ENCODE data around the gene GEMIN7. TPM values are rescaled to one million over a fixed set of nuclear protein-coding genes. Genes with fewer than 3 reads are reported as not detected.

Gene GEMIN7, protein sequence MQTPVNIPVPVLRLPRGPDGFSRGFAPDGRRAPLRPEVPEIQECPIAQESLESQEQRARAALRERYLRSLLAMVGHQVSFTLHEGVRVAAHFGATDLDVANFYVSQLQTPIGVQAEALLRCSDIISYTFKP
- total RNA-seq: 10 to 100 TPM; 18.8 to 29.8 (median 20.5) TPM

DNA sequence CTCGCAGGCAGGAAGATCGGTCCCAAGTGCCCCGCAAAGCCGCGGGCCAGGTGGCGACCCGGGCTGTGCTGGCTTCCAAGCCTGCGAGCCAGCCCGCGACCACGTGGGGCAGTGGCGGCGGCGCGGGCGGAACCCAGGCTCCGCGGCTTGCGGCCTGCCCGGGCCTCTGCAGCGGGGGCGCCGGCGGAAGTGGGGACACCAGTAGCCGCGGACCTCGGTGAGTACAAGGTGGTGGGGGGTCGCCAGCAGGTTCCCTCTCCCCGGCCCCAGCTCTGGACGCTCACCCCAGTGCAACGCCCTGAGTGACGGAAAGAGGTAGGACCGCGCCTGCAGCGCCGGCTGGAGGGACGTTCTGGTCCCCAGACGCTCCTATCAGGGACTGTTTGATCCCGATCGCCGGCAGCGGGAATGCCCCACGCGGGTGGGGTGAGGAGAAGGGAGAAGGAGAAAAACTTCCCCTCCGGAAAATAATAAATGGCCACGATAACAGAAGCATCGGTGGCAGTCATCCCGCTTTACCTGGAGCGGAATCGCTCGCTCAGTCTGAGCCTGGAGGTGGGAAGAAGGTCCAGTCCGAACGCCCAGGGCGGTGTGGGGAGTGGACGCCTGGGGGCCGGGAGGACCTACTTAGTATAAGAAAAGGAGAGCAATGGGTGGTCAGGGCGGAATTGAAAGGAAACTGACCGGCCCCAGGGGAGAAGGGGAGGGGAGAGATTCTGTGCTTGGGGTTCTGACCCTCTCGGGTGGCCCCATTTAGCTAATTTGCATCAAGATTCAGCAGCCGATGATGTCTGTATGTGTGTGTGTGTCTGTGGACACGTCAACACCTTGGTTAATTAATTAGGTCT lies at the start of gene GEMIN7:
Gene GEMIN7, plus strand, starts transcription at position 198 of the 848 bp plus-strand sequence. CDS start 10,855 bp downstream, outside the sequence.
- TF ChIP-seq POLR2AphosphoS5 (IDR thresholded peaks at IDR 0.05) (peak in 1 of 3 donors; percentile 78), EP300 (IDR thresholded peaks at IDR 0.05) (no peak), POLR2A (IDR thresholded peaks at IDR 0.05) (peak in 1 of 2 donors; percentile 28)
- TF ChIP-seq, protein P1, sequence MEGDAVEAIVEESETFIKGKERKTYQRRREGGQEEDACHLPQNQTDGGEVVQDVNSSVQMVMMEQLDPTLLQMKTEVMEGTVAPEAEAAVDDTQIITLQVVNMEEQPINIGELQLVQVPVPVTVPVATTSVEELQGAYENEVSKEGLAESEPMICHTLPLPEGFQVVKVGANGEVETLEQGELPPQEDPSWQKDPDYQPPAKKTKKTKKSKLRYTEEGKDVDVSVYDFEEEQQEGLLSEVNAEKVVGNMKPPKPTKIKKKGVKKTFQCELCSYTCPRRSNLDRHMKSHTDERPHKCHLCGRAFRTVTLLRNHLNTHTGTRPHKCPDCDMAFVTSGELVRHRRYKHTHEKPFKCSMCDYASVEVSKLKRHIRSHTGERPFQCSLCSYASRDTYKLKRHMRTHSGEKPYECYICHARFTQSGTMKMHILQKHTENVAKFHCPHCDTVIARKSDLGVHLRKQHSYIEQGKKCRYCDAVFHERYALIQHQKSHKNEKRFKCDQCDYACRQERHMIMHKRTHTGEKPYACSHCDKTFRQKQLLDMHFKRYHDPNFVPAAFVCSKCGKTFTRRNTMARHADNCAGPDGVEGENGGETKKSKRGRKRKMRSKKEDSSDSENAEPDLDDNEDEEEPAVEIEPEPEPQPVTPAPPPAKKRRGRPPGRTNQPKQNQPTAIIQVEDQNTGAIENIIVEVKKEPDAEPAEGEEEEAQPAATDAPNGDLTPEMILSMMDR (IDR thresholded peaks at IDR 0.05): no peak

DNA sequence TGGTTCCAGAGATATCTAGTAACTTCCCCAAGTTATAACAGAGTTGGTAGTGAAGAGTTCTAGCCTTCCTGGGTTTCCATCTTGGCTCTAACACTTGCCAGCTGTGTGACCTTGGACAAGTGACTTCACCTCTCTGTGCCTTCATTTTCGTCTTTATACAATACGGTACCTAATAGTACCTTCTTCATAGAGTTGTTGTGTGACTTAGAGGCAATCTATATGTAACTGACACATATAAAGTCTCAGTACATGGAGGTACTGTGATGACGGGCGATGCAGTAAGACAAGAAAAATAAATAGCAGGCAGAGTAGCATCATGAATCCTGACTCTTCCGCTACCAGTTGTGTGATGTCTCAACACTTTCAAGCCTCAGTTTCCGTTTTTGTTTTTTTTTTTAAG lies 48.2 kb upstream of the GEMIN7 start:
- no peak overlapping the region for H3K27ac ChIP-seq
- WGBS: 97% methylated on average over 6 of the region's 6 CpGs
- no peaks in the 10 kb centered on the region for H3K9me3 ChIP-seq
- H3K4me1 ChIP-seq: no peaks in the 10 kb centered on the region
- DNase-seq (ENCODE audit: low spot score in 2 of 2): no peak
- H3K36me3 ChIP-seq: peaks cover 74% of the 10 kb centered on the region
- H3K27me3 ChIP-seq: no peaks in the 10 kb centered on the region
- TF ChIP-seq, protein P1 (IDR thresholded peaks at IDR 0.05): no peak
- no peak for TF ChIP-seq EP300 (IDR thresholded peaks at IDR 0.05)
- no peak for TF ChIP-seq POLR2A (IDR thresholded peaks at IDR 0.05)
- no peak for TF ChIP-seq POLR2AphosphoS5 (IDR thresholded peaks at IDR 0.05)
- H3K4me3 ChIP-seq: no peak overlapping the region

More for the DNA sequence above, at the start of gene GEMIN7:
- H3K27me3 ChIP-seq: no peaks in the 10 kb centered on the region
- peak within 1 kb of the TSS; percentile 82 for H3K27ac ChIP-seq
- peak within 1 kb of the TSS; percentile 92 for H3K4me3 ChIP-seq
- WGBS: under 1% methylated on average over 22 of the region's 61 CpGs
- H3K36me3 ChIP-seq: peaks cover 12% of the 10 kb centered on the region
- peaks cover 54% of the 10 kb centered on the region for H3K4me1 ChIP-seq
- DNase-seq (ENCODE audit: low spot score in 2 of 2): peak in 1 of 2 donors; percentile 89
- H3K9me3 ChIP-seq: no peaks in the 10 kb centered on the region

DNA sequence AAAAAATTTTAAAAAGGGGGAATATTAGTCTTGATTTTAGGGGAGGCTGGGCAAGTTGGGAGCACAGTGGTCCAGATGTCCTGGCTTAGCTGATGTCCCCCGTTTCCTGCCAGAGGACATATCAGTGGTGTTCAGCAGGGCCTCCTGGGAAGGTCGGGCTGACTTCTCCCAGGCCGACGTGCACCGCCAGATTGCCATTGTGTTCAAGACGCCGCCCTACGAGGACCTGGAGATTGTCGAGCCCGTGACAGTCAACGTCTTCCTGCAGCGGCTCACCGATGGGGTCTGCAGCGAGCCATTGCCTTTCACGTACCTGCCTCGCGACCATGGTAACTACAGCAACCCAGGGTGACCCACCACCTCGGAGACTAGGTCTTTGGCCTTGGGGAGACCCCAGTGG lies 46.6 kb upstream of the GEMIN7 start:
- Histone ChIP-seq H3K4me3 (no peak overlapping the region), H3K27ac (no peak overlapping the region), H3K9me3 (no peaks in the 10 kb centered on the region), H3K4me1 (no peaks in the 10 kb centered on the region), H3K36me3 (peaks cover 71% of the 10 kb centered on the region), H3K27me3 (no peaks in the 10 kb centered on the region)
- no peak for DNase-seq (ENCODE audit: low spot score in 2 of 2)
- no peak for TF ChIP-seq POLR2AphosphoS5 (IDR thresholded peaks at IDR 0.05)
- no peak for TF ChIP-seq EP300 (IDR thresholded peaks at IDR 0.05)
- TF ChIP-seq, protein P1 (IDR thresholded peaks at IDR 0.05): no peak
- no peak for TF ChIP-seq POLR2A (IDR thresholded peaks at IDR 0.05)
- 80% methylated on average over 11 of the region's 18 CpGs for WGBS

DNA sequence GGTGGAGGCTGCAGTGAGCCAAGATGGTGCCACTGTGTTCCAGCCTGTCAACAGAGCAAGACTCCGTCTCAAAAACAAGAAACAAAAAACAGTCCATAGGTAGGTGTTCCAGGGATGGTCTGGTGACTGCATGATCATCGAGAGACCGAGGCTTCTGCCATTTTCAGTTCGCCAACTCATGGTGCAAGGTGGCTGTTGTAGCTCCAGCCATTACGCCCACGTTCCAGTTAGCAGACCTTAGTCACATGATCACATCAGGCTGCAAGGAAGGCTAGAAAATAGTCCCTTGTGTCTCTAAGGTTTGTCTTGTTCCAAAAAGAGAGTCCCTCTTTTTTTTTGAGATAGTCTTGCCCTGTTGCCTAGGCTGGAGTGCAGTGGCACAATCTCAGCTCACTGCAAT lies 43.3 kb upstream of the GEMIN7 start:
- Histone ChIP-seq H3K4me3 (no peak overlapping the region), H3K9me3 (no peaks in the 10 kb centered on the region), H3K27me3 (no peaks in the 10 kb centered on the region), H3K36me3 (peaks cover 48% of the 10 kb centered on the region), H3K4me1 (peaks cover 23% of the 10 kb centered on the region), H3K27ac (no peak overlapping the region)
- DNase-seq (ENCODE audit: low spot score in 2 of 2): no peak
- TF ChIP-seq EP300 (IDR thresholded peaks at IDR 0.05): no peak
- TF ChIP-seq POLR2A (IDR thresholded peaks at IDR 0.05): no peak
- TF ChIP-seq, protein P1 (IDR thresholded peaks at IDR 0.05): no peak
- TF ChIP-seq POLR2AphosphoS5 (IDR thresholded peaks at IDR 0.05): no peak
- WGBS: 95% methylated on average over 6 of the region's 6 CpGs

Measured in suprapubic skin (tissue), 4 donors.